ENCODE measurements around the gene PRKCB. TPM values are rescaled to one million over a fixed set of nuclear protein-coding genes. Genes with fewer than 3 reads are reported as not detected.

Gene PRKCB
- total RNA-seq, 1 donor from 2014 or later = not detected

DNA sequence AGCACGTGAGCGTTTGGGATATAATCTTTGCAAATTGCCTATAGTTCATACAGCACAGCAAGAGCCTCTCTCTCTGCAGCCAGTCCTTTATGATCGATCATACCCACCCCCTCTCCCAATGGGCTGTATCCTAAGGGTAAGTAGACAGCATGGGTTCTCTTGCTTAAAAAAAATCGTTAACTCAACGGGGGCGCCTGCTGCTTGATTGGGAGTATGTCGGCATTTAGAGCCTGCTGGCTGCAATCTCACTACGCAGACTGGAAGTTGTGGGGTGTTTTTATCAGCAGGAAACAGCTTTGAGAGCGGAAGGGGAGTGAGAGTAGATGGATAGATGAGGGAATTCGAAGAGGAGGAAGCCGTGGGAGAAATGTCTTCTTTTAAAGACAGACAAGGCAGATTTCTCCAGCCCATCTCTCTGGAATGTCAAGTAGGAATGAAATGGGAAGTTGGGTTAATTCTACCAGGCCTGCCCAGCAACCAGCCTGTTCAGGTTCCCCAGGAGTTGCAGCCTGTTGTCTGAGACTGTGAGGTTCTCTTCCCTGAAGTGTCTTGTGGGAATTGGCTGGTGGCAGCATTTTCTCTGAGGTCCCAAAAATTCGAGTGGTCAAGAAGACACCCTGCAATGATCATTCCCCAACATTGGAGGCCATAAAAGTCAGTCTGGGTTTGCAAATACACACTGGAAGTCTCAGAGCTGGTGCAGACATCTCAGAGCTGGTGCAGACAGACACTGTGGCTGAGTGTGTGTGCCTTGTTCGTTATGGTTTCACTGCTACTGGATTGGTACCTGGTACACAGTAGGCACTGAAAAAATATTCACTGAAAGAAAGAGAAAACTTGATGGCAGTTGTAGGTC is 65.6 kb downstream of the PRKCB start:
- no peaks in the 10 kb centered on the region for H3K9me3 Mint-ChIP-seq (ENCODE audit: unreplicated experiment)
- H3K36me3 Mint-ChIP-seq (ENCODE audit: unreplicated experiment) = no peaks in the 10 kb centered on the region
- H3K27ac Mint-ChIP-seq (ENCODE audit: unreplicated experiment) = no peak overlapping the region
- TF ChIP-seq, protein P1, sequence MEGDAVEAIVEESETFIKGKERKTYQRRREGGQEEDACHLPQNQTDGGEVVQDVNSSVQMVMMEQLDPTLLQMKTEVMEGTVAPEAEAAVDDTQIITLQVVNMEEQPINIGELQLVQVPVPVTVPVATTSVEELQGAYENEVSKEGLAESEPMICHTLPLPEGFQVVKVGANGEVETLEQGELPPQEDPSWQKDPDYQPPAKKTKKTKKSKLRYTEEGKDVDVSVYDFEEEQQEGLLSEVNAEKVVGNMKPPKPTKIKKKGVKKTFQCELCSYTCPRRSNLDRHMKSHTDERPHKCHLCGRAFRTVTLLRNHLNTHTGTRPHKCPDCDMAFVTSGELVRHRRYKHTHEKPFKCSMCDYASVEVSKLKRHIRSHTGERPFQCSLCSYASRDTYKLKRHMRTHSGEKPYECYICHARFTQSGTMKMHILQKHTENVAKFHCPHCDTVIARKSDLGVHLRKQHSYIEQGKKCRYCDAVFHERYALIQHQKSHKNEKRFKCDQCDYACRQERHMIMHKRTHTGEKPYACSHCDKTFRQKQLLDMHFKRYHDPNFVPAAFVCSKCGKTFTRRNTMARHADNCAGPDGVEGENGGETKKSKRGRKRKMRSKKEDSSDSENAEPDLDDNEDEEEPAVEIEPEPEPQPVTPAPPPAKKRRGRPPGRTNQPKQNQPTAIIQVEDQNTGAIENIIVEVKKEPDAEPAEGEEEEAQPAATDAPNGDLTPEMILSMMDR (IDR thresholded peaks at IDR 0.05) = no peak
- no peak overlapping the region for H3K4me3 Mint-ChIP-seq (ENCODE audit: unreplicated experiment)
- no peak for DNase-seq (ENCODE audit: extremely low spot score, unreplicated experiment)
- peaks cover 18% of the 10 kb centered on the region for H3K4me1 Mint-ChIP-seq (ENCODE audit: unreplicated experiment)
- no peaks in the 10 kb centered on the region for H3K27me3 Mint-ChIP-seq (ENCODE audit: unreplicated experiment)

DNA sequence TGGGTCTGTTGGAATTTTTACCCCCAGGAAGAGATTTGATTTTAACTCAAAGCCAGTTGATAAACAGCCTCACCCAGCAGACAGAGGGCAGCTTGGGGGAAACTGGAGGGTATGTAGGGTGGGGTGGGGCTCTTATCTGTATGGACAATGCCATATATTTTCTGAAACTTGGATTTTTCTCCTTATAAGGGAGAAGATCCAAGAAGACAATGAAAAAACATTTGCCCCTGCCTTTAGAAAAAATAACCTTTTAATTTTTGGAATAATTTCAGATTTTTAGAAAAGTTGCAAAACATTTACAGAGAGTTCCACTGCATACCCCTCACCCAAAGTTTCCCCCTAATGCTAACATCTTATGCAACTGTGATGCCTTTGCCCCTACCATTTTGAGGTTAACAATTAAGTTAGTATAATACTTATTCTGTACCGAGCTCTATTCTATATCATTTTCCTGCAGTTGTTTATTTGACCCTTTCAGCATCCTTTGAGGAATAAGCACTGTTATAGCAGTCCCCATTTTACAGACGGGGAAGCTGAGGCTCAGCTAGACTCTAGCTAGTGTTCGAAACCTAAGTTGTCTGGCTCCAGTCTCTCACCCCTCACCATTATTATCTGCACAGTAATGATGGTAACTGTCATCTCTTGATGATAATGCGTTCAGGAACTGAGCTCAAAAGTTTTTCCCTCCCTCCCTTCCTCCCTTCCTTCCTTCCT is 66.4 kb downstream of the PRKCB start:
- TF ChIP-seq, protein P1 (IDR thresholded peaks at IDR 0.05) = no peak
- no peaks in the 10 kb centered on the region for H3K36me3 Mint-ChIP-seq (ENCODE audit: unreplicated experiment)

DNA sequence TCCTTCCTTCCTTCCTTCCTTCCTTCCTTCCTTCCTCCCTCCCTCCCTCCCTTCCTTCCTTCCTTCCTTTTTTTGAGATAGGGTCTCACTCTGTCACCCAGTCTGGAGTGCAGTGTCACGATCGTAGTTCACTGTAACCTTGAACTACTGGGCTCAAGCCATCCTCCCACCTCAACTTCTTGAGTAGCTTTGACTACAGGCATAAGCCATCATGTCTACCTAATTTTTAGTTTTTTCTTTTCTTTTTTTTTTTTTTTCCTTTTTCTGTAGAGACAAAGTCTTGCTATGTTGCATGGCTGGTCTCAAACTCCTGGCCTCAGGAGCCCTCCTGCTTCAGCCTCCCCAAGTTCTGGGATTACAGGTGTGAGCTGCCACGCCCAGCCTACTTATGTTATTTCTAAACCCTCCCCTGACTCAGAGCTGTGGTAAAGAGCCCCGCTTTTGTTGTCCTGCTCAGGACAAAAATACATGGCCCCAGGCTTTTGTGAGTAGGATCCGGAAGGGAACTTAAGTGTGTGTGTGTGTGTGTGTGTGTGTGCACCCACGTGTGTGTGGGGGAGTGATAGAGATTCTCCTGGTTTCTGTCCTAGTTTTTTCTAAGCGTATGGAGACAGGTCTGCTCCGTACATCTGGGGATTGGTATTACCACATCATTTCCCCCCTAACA is 67.1 kb downstream of the PRKCB start:
- Mint-ChIP-seq H3K4me3 (ENCODE audit: unreplicated experiment) (no peak overlapping the region), H3K27me3 (ENCODE audit: unreplicated experiment) (no peaks in the 10 kb centered on the region), H3K27ac (ENCODE audit: unreplicated experiment) (no peak overlapping the region), H3K9me3 (ENCODE audit: unreplicated experiment) (no peaks in the 10 kb centered on the region), H3K36me3 (ENCODE audit: unreplicated experiment) (no peaks in the 10 kb centered on the region), H3K4me1 (ENCODE audit: unreplicated experiment) (peaks cover 18% of the 10 kb centered on the region)
- TF ChIP-seq, protein P1 (IDR thresholded peaks at IDR 0.05) = no peak
- no peak for DNase-seq (ENCODE audit: extremely low spot score, unreplicated experiment)

More for the DNA sequence above, 66.4 kb downstream of the PRKCB start:
- peaks cover 18% of the 10 kb centered on the region for H3K4me1 Mint-ChIP-seq (ENCODE audit: unreplicated experiment)
- H3K27me3 Mint-ChIP-seq (ENCODE audit: unreplicated experiment) = no peaks in the 10 kb centered on the region
- no peak overlapping the region for H3K4me3 Mint-ChIP-seq (ENCODE audit: unreplicated experiment)
- H3K9me3 Mint-ChIP-seq (ENCODE audit: unreplicated experiment) = no peaks in the 10 kb centered on the region
- no peak overlapping the region for H3K27ac Mint-ChIP-seq (ENCODE audit: unreplicated experiment)
- DNase-seq (ENCODE audit: extremely low spot score, unreplicated experiment) = no peak

DNA sequence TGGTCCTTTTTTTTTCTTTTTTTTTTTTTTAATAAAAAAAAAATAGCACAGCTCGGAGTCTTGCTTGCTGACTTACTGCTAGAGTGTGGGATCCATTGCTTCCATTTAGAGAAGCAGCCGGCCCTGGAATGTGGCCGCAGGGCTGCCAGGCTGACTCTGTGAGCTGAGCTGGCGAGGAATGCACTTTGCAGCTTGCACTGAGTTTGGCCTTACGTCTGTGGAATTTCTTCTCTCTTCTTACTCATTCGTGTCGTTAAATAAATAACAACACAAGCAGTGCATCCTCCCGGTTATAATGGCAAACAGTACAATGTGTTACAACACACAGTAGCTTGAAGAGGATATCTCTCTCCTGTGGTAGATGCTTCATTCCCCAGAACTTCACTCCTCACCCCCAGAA is 69.2 kb downstream of the PRKCB start:
- peak; percentile 88 for DNase-seq (ENCODE audit: extremely low spot score, unreplicated experiment)
- peaks cover 18% of the 10 kb centered on the region for H3K4me1 Mint-ChIP-seq (ENCODE audit: unreplicated experiment)
- H3K27ac Mint-ChIP-seq (ENCODE audit: unreplicated experiment) = peak overlapping the region; percentile 50

More for the DNA sequence above, 69.2 kb downstream of the PRKCB start:
- TF ChIP-seq, protein P1 (IDR thresholded peaks at IDR 0.05) = no peak
- H3K36me3 Mint-ChIP-seq (ENCODE audit: unreplicated experiment) = no peaks in the 10 kb centered on the region
- no peaks in the 10 kb centered on the region for H3K9me3 Mint-ChIP-seq (ENCODE audit: unreplicated experiment)
- H3K27me3 Mint-ChIP-seq (ENCODE audit: unreplicated experiment) = no peaks in the 10 kb centered on the region
- no peak overlapping the region for H3K4me3 Mint-ChIP-seq (ENCODE audit: unreplicated experiment)
